Calu3 (cell line): Measurements from ENCODE around the gene PGAP3. TPM values are rescaled to one million over a fixed set of nuclear protein-coding genes. Genes with fewer than 3 reads are reported as not detected.

Source experiments
- BruUV-seq: library from RNA; stranded (reverse); fragments of 400-500 nt; replicated peaks from 2 replicates; lab custom pipeline; 2021; lab: Mats Ljungman, UMichigan
- CTCF ChIA-PET: fragments of 300-600 bp; sonication (Branson Sonifier 250); formaldehyde crosslinking; loops from one replicate; lab custom pipeline; 2022; ENCODE audit warnings: antibody characterized with exemption; lab: Charles Lee
- DNase-seq: peaks from one replicate; pipeline ENCODE4 v3.0.0; 2022
- H3K27ac Mint-ChIP-seq: one replicate; pipeline ENCODE4 v1.8.0; 2022; ENCODE audit warnings: mixed read lengths; ENCODE audit not compliant: unreplicated experiment
- H3K27me3 Mint-ChIP-seq: one replicate; pipeline ENCODE4 v1.8.0; 2022; ENCODE audit warnings: mixed read lengths; ENCODE audit not compliant: unreplicated experiment
- H3K36me3 Mint-ChIP-seq: one replicate; pipeline ENCODE4 v1.8.0; 2022; ENCODE audit warnings: mild to moderate bottlenecking, moderate library complexity, mixed read lengths; ENCODE audit not compliant: insufficient read depth, unreplicated experiment
- H3K4me1 Mint-ChIP-seq: one replicate; pipeline ENCODE4 v1.8.0; 2022; ENCODE audit warnings: mild to moderate bottlenecking, low read depth, mixed read lengths; ENCODE audit not compliant: unreplicated experiment
- H3K4me3 Mint-ChIP-seq: one replicate; pipeline ENCODE4 v1.8.0; 2022; ENCODE audit warnings: mild to moderate bottlenecking, low read depth, moderate library complexity, mixed read lengths; ENCODE audit not compliant: unreplicated experiment
- H3K9me3 Mint-ChIP-seq: one replicate; pipeline ENCODE4 v1.8.0; 2022; ENCODE audit warnings: low read depth, mixed read lengths; ENCODE audit not compliant: unreplicated experiment
- CTCF ChIP-seq: fragments of 200-600 bp; IDR thresholded peaks from one replicate; pipeline ENCODE4 v1.8.0; 2022; ENCODE audit warnings: antibody characterized with exemption; ENCODE audit not compliant: unreplicated experiment
- intact Hi-C: fragments of 100-400 bp; cut with micrococcal nuclease; formaldehyde crosslinking; loops from one replicate; pipeline ENCODE4 v1.10.0; 2022; ENCODE audit not compliant: unreplicated experiment
- total RNA-seq: library from RNA; stranded (reverse); gene quantifications from 2 replicates; pipeline ENCODE4 v1.2.3, GENCODE V29; 2022

PGAP3 gene
- total RNA-seq, 1 experiment from 2014 or later, result 1,186 TPM

DNA sequence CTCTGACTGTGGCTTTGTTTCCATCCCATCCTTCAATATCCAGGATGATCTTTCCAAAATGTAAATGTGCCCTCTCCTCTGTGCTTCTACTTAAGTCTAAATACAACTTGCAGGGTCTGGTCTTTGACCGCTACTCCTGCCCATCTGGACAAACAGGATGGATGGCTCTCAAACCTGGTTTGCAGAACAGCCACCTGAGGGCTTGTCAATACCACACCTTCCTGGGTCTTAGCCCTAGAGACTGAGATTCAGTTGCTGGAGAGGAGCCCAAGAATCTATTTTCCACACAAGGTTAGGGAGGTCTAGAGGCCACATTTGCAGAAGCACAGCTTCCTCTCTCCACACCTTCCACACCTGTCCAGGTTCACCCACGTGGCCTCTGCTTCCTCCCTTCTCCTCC, 48.0 kb upstream of the PGAP3 start:
- BruUV-seq, result no TSS peak
- intact Hi-C loops, result loop anchor here (10.0 kb wide), 1 partner anchor 549 kb away; the partner anchor contains the start of gene CDC6
- peaks cover 78% of the 10 kb centered on the region for H3K36me3 Mint-ChIP-seq
- H3K4me1 Mint-ChIP-seq, result peaks cover 36% of the 10 kb centered on the region
- peak; percentile 100 for DNase-seq
- H3K9me3 Mint-ChIP-seq, result no peaks in the 10 kb centered on the region
- H3K4me3 Mint-ChIP-seq, result peak overlapping the region; percentile 77
- H3K27me3 Mint-ChIP-seq, result no peaks in the 10 kb centered on the region
- H3K27ac Mint-ChIP-seq, result peak overlapping the region; percentile 21
- TF ChIP-seq CTCF, result no peak
- CTCF ChIA-PET, result interaction anchor here (0.5 to 161.2 kb wide), 26 partner anchors 8 to 740 kb away, joined by 3 to 42089 read pairs (median 10); partner anchors contain the start of genes ERBB2, GRB7, GSDMA and GSDMB

DNA sequence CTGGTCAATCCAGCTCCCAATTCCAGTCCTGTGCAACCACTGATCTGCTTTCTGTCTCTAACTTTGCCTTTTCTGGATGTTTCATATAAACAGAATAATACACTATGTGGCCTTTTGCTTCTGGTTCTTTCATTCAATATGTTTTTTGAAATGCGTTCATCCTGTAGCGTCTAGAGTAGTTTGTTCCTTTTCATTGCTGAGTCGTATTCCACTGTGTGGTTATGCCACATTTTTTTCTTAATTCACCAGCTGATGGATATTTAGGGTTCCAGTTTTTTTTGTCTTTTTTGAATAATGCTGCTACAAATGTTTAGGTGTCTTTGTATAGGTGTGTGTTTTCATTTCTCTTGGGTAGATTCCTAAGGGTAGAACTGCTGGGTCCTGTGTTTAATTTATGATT, 44.7 kb upstream of the PGAP3 start:
- peak overlapping the region; percentile 0 for H3K4me3 Mint-ChIP-seq
- peaks cover 78% of the 10 kb centered on the region for H3K36me3 Mint-ChIP-seq
- CTCF ChIA-PET, result interaction anchor here (0.6 to 161.2 kb wide), 27 partner anchors 5 to 1946 kb away, joined by 3 to 42089 read pairs (median 8); partner anchors contain the start of genes ERBB2, GRB7, GSDMA and IKZF3
- BruUV-seq, result no TSS peak
- H3K27me3 Mint-ChIP-seq, result no peaks in the 10 kb centered on the region
- H3K4me1 Mint-ChIP-seq, result peaks cover 44% of the 10 kb centered on the region
- DNase-seq, result no peak
- peak overlapping the region; percentile 19 for H3K27ac Mint-ChIP-seq
- H3K9me3 Mint-ChIP-seq, result no peaks in the 10 kb centered on the region
- intact Hi-C loops, result loop anchor here (10.0 kb wide), 1 partner anchor 552 kb away; the partner anchor contains the start of gene CDC6
- no peak for TF ChIP-seq CTCF

DNA sequence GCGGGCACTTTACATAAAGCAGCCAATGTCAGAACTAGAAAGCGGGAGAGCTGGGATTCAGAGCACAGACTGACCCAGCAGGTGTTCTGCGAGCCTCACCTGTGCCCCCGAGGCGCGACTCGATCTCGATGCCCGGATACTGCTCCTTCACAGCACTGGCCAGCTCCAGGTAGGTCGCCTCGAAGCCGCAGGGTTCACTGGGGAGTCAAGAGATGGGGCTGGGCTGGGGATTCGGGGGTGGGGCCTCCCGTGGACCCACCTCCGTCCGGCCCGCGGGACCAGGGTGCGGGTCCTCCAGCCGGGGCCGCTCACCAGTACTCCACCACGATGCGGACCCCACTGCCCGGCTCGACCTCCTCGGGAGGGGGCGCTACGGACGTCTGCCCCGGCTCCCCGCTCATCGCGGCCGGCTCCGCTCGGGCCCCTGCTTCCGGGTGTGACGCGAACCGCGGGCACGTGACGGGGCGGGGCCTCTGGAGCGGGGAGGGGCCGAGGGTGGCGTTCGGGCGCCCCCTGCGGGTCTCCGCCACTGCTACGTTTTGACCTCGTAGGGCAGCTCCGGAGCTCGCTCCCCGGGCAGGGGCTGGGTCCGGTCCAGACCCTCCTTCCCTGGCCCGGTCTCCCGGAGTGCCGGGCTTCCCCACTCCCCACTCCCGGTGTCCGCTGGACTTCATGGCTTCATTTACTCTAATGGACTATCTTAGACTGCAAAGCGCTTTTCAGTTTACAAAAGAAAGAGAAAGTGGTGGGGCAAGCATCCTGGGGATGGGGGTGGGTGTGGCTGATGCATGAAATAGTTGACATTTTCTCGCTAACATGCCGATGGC, 42.5 kb upstream of the PGAP3 start, which contains the start of gene MIEN1:
TSS of gene MIEN1 (minus strand) at position 438 of the 827 bp plus-strand sequence. CDS start at position 401, 37 bp downstream.
- Mint-ChIP-seq H3K4me3 (peak within 1 kb of the TSS; percentile 79), H3K4me1 (peaks cover 34% of the 10 kb centered on the region), H3K27ac (peak within 1 kb of the TSS; percentile 90), H3K9me3 (no peaks in the 10 kb centered on the region), H3K27me3 (no peaks in the 10 kb centered on the region), H3K36me3 (peaks cover 78% of the 10 kb centered on the region)
- intact Hi-C loops, result loop anchor here (1.0 to 10.0 kb wide), 12 partner anchors 24 to 554 kb away; partner anchors contain the start of genes CDC6, IKZF3, PGAP3 and PSMD3
- CTCF ChIA-PET, result interaction anchor here (0.6 to 161.2 kb wide), 88 partner anchors 3 to 1218 kb away, joined by 3 to 42089 read pairs (median 6); partner anchors contain the start of genes CASC3, CSF3, ERBB2 and GRB7
- DNase-seq, result no peak
- no peak for TF ChIP-seq CTCF
- no TSS peak for BruUV-seq

- no peak for DNase-seq
- H3K27me3 Mint-ChIP-seq, result no peaks in the 10 kb centered on the region
- intact Hi-C loops, result no loop called here
- H3K27ac Mint-ChIP-seq, result peak overlapping the region; percentile 90
- CTCF ChIA-PET, result interaction anchor here (0.5 to 161.2 kb wide), 85 partner anchors 2 to 1217 kb away, joined by 3 to 42089 read pairs (median 6); partner anchors contain the start of genes CASC3, ERBB2, GRB7 and GSDMA
- peak overlapping the region; percentile 79 for H3K4me3 Mint-ChIP-seq
- no peaks in the 10 kb centered on the region for H3K9me3 Mint-ChIP-seq
- peaks cover 32% of the 10 kb centered on the region for H3K4me1 Mint-ChIP-seq
- no TSS peak for BruUV-seq
- TF ChIP-seq CTCF, result no peak
- H3K36me3 Mint-ChIP-seq, result peaks cover 86% of the 10 kb centered on the region
These were observed 41.5 kb upstream of the PGAP3 start for GRCh38 chr17:39729280-39729851.
